Loucy (cell line): ENCODE results near the gene MTR.

ENCODE experiments used
- H2AFZ ChIP-seq: fragments of 200-600 bp; sonication (generic); 2 replicates; pipeline ENCODE4 v1.6.0; 2016; ENCODE audit warnings: antibody characterized with exemption, mild to moderate bottlenecking, low read length, moderate library complexity
- H3F3A ChIP-seq: fragments of 200-600 bp; 2 replicates; pipeline ENCODE4 v1.6.0; 2016; ENCODE audit warnings: antibody characterized with exemption, low read depth, mild to moderate bottlenecking
- H3K27me3 ChIP-seq: fragments of 200-600 bp; sonication (generic); 2 replicates; pipeline ENCODE4 v1.6.1; 2014; ENCODE audit warnings: low read length, mild to moderate bottlenecking; ENCODE audit not compliant: insufficient read depth, poor library complexity, severe bottlenecking
- H3K36me3 ChIP-seq: fragments of 200-600 bp; sonication (generic); 2 replicates; pipeline ENCODE4 v1.6.1; 2016; ENCODE audit warnings: low read length; ENCODE audit not compliant: insufficient read depth
- H3K4me1 ChIP-seq: fragments of 200-600 bp; sonication (generic); 2 replicates; pipeline ENCODE4 v1.5.1; 2014; ENCODE audit warnings: low read length, mild to moderate bottlenecking; ENCODE audit not compliant: insufficient read depth, poor library complexity, severe bottlenecking
- H3K4me2 ChIP-seq: fragments of 200-600 bp; sonication (generic); 2 replicates; pipeline ENCODE4 v1.6.0; 2014; ENCODE audit warnings: antibody characterized with exemption, low read length, low read depth, mild to moderate bottlenecking; ENCODE audit not compliant: poor library complexity, severe bottlenecking
- H3K4me3 ChIP-seq: fragments of 200-600 bp; sonication (generic); 2 replicates; pipeline ENCODE4 v1.5.1; 2014; ENCODE audit warnings: low read length, mild to moderate bottlenecking, mixed read lengths; ENCODE audit not compliant: poor library complexity, severe bottlenecking
- H3K79me2 ChIP-seq: fragments of 200-600 bp; sonication (generic); 2 replicates; pipeline ENCODE4 v1.6.1; 2014; ENCODE audit warnings: low read length; ENCODE audit not compliant: insufficient read depth
- H3K9ac ChIP-seq: fragments of 200-600 bp; sonication (generic); 2 replicates; pipeline ENCODE4 v1.6.0; 2014; ENCODE audit warnings: mild to moderate bottlenecking, low read depth, low read length, moderate library complexity; ENCODE audit not compliant: poor library complexity, severe bottlenecking
- H3K9me2 ChIP-seq: fragments of 200-600 bp; sonication (generic); replicated peaks from 2 replicates; pipeline ENCODE4 v1.6.1; 2016; ENCODE audit warnings: low read depth, low read length, mixed read lengths
- H3K9me3 ChIP-seq: fragments of 200-600 bp; sonication (generic); 2 replicates; pipeline ENCODE4 v1.6.1; 2014; ENCODE audit warnings: mild to moderate bottlenecking, antibody characterized with exemption, low read length, low read depth; ENCODE audit not compliant: insufficient read depth
- H4K20me1 ChIP-seq: fragments of 200-600 bp; sonication (generic); 2 replicates; pipeline ENCODE4 v1.6.0; 2014; ENCODE audit warnings: antibody characterized with exemption, low read length, mild to moderate bottlenecking; ENCODE audit not compliant: insufficient read depth, poor library complexity, severe bottlenecking
- CTCF ChIP-seq: fragments of 200-600 bp; sonication (generic); conservative IDR thresholded peaks from 2 replicates; pipeline ENCODE4 v1.5.1; 2014; ENCODE audit warnings: mild to moderate bottlenecking, antibody characterized with exemption, low read length
- EZH2phosphoT487 ChIP-seq: fragments of 200-600 bp; IDR thresholded peaks from 2 replicates; pipeline ENCODE4 v1.6.1; 2018; ENCODE audit warnings: antibody characterized with exemption, mild to moderate bottlenecking, moderate library complexity, borderline replicate concordance

Gene MTR

GRCh38 chr1:236869911-236870310 is 74.8 kb downstream of the MTR start:
- H2AFZ ChIP-seq: no peak overlapping the region

GRCh38 chr1:236870721-236871120 is 75.6 kb downstream of the MTR start:
- Histone ChIP-seq H3K4me1 (no peaks in the 10 kb centered on the region), H3K36me3 (peaks cover 81% of the 10 kb centered on the region; the same call in 1 of the 2 replicates), H3K4me3 (no peak overlapping the region), H2AFZ (no peak overlapping the region), H3K79me2 (no peaks in the 10 kb centered on the region), H3K4me2 (no peak overlapping the region), H3K9me3 (no peaks in the 10 kb centered on the region), H3K9ac (no peak overlapping the region), H4K20me1 (no peaks in the 10 kb centered on the region), H3F3A (no peaks in the 10 kb centered on the region), H3K9me2 (no peaks in the 10 kb centered on the region), H3K27me3 (no peaks in the 10 kb centered on the region)
- TF ChIP-seq EZH2phosphoT487 (no peak), CTCF (no peak)

More at GRCh38 chr1:236869911-236870310, 74.8 kb downstream of the MTR start:
- Histone ChIP-seq H3K4me3 (no peak overlapping the region), H3K9ac (no peak overlapping the region), H3K36me3 (peaks cover 79% of the 10 kb centered on the region; the same call in 1 of the 2 replicates), H3K4me2 (no peak overlapping the region), H3K4me1 (no peaks in the 10 kb centered on the region), H3F3A (no peaks in the 10 kb centered on the region), H4K20me1 (no peaks in the 10 kb centered on the region), H3K79me2 (no peaks in the 10 kb centered on the region), H3K9me3 (no peaks in the 10 kb centered on the region), H3K9me2 (no peaks in the 10 kb centered on the region), H3K27me3 (no peaks in the 10 kb centered on the region)
- TF ChIP-seq EZH2phosphoT487 (no peak), CTCF (no peak)

GRCh38 chr1:236872075-236872666 is 77.1 kb downstream of the MTR start:
- Histone ChIP-seq H3K4me3 (no peak overlapping the region), H3K9ac (no peak overlapping the region), H2AFZ (no peak overlapping the region), H3K27me3 (no peaks in the 10 kb centered on the region), H4K20me1 (no peaks in the 10 kb centered on the region), H3K9me3 (no peaks in the 10 kb centered on the region), H3F3A (no peaks in the 10 kb centered on the region), H3K36me3 (peaks cover 74% of the 10 kb centered on the region; the same call in 1 of the 2 replicates), H3K4me2 (no peak overlapping the region), H3K79me2 (no peaks in the 10 kb centered on the region), H3K4me1 (no peaks in the 10 kb centered on the region), H3K9me2 (no peaks in the 10 kb centered on the region)
- TF ChIP-seq CTCF: no peak
- no peak for TF ChIP-seq EZH2phosphoT487
